Measurements from ENCODE around the gene BAZ2B.
A peak's percentile ranks its signal among the peaks of the same experiment; 100 is the strongest.

Gene BAZ2B

GRCh38 chr2:159614534-159615366 lies 1.6 kb downstream of the BAZ2B start:
- DNase-seq = peak; percentile 73

GRCh38 chr2:159613651-159614285 lies 2.6 kb downstream of the BAZ2B start:
- DNase-seq = peak; percentile 19

GRCh38 chr2:159613091-159613490 lies 3.3 kb downstream of the BAZ2B start:
- DNase-seq = no peak

DNA sequence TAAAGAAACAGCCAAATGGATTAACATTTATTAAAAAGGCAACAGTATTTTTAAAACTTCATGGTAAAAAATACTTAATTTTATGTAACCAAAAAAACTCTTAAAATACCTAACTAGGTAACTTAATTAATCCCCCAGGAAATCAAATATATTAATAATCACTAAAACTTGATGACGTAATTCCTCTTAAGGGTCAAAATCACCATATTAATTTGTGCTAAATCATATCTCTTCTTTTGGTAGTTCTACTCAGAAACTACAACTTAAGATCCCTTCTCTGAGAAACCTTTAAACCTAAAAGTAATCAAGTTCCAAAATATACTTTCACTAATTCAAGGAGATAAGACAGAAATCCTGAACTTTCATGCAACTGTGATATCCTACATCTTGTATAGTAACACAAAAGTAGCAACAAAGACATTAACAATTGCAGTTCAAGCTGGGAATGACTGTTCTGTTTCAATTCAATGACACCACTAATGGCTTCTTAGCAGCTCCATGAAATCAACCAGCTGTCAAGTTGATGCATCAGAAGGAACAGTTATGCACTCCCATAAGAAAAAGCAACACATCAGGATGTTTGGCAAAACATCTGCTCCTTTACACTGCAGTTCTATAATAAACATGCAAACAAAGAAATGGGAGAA lies 4.0 kb downstream of the BAZ2B start:
- peak; percentile 18 for DNase-seq

GRCh38 chr2:159609811-159610549 lies 6.4 kb downstream of the BAZ2B start:
- DNase-seq = no peak

DNA sequence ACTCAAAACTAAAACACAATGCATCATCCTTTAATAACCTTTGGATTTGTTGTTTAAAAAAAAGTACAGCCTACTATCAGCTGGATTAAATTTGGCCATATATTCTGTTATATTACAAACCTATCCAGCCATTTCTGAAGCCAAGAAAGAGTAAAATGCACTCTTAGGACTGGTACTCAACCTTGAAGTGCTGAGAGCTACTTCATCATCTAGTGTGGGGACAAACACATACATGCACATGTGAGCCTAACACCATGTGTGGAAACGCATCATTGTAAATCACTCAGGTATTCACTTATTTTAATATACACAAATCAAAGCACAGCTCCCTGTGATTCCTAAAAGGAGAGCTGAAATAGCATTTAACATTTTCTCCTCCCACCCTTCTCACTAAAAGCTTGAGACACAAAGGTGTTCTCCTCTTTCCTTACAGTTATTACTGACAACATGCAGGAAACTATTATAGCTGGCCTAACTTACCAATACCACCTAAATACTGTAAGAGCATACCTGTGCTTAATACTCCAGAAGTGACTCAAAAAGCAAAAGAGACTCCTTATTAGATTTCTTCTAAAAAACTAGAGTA lies 7.5 kb downstream of the BAZ2B start:
- DNase-seq = no peak

DNA sequence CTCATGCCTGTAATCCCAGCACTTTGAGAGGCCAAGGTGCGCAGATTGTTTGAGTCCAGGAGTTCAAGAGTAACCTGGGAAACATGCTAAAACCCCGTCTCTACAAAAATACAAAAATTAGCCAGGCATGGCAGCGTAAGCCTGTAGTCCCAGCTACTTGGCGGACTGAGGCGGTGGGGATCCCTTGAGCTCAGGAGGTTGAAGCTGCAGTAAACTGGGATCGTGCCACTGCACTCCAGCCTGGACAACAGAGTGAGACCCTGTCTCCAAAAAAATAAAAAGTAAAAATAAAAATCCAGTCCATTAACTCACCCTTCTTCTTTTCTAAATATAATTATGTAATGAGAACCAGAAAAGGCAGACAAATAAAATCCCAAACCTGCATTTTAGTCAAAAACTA lies 8.2 kb downstream of the BAZ2B start:
- no peak for DNase-seq

DNA sequence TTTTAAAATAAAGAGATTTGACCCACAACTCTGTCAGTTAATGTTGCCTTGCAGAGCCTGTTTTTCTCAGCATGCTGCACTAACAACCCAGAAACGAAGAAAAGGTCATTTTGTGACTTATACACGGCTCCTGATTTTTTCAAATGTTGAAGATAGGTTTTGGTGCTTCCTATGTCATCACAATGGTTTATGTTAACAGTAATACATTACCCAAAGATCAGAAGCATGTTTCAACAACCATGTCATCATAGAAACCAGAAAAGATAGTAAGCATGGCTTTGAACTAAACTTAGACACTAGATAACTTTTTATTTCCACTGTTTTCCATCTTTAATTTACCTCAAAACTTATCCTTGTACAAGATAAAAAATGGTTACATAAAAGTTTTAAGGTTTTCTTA lies 10.1 kb downstream of the BAZ2B start:
- no peak for DNase-seq

- no peak for DNase-seq
Observed at GRCh38 chr2:159605441-159606178, 10.7 kb downstream of the BAZ2B start.

DNA sequence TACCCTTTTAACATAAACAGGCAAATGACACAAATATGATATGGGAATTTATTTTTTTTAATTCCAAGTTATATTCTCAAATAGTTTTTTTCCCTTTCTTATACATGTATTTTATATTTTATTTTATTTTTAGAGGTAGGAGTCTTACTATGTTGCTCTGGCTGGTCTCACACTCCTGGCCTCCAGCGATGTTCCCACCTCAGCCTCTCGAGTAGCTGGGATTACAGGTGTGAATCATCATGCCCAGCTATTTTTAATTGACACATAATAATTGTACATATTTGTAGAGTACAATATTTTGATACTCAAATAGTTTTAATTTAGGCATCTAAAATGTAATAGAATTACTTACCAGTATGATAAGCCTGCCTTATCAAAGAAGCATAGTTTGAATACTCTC lies 12.2 kb downstream of the BAZ2B start:
- DNase-seq = no peak

GRCh38 chr2:159600752-159601151 lies 15.6 kb downstream of the BAZ2B start:
- DNase-seq = no peak

DNA sequence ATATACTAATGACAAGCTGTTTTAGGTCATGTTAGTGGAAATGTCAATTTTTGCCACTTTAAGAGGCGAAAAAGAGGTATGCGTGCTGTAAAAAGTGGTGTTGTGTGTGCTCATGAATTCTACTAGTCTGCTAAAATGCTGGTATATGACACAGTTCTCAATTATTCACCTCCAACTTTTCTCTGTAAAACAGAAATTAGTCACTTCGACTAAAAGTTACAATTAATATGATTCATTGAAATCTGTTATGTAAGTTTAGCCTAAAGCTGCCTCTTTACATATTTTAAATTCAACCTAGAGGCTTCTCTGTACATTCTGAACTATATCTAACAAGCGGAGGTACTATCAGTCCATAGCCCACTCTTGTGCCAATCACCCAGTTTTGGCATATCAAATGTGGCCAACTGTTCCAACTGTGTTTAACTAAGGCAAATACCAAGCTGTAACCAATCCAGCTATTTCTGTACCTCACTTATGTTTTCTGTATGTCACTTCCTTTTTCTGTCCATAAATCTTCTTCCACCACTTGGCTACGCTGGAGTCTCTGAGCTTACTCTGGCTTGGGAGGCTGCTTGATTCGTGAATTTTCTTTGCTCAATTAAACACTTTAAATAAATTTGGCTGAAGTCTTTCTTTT lies 20.8 kb downstream of the BAZ2B start:
- DNase-seq = no peak

GRCh38 chr2:159592441-159592840 lies 23.9 kb downstream of the BAZ2B start:
- no peak for DNase-seq

GRCh38 chr2:159591221-159591620 lies 25.1 kb downstream of the BAZ2B start:
- DNase-seq = no peak

GRCh38 chr2:159589286-159589685 lies 27.1 kb downstream of the BAZ2B start:
- DNase-seq = no peak

DNA sequence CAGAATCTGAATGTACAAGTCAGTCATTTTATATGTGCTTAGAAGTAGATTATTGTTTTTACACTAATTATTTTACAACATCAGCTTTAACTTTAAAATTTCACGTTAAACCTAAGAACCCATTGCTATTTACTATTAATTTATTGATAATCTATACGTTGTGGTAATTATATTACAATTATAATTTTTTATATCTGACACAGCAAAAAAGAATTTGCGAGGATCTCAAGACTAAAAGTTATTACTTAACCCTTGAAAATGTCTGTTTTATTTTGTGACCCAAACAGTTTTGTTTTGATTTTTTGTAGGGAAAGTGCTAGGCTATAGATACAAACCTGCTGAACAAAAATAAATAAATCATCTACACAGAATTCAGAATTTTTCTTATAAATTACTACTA lies 30.3 kb downstream of the BAZ2B start:
- DNase-seq = no peak

DNA sequence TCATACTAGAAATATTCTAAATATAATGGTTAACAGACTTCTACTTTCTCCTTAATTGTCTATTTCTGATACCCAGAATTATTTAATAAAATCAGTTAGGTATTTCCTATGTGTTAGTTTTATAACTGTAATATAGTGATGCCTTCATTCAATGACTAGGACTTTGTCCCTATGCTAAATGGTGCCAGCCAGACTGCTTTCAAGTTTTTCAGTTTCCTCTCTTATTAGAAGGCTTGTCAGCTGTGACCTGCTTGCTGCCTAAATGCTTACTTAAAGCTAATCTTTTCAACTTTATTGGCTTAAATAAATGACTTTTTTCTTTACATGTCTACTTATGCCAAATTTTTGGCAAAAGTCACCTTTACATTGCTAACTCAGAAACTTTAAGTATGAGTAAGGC lies 30.7 kb downstream of the BAZ2B start:
- no peak for DNase-seq

DNA sequence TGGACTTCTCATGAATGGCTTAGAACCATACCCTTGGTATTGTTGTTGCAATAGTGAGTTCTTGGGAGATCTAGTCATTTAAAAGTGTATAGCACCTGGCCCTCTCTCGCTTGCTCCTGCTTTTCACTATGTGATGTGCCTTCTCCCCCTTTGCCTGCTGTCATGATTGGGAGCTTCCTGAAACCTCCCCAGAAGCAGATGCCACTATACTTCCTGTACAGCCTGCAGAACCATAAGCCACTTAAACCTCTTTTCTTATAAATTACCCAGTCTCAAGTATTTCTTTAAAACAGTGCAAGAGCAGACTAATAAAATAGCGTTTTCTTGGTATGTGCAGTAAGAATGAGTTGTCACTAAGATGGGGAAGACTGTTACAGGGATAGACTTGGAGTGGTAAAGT lies 31.6 kb downstream of the BAZ2B start:
- no peak for DNase-seq

GRCh38 chr2:159573846-159574606 lies 42.3 kb downstream of the BAZ2B start:
- no peak for DNase-seq

GRCh38 chr2:159573294-159573693 lies 43.1 kb downstream of the BAZ2B start:
- DNase-seq = no peak

DNA sequence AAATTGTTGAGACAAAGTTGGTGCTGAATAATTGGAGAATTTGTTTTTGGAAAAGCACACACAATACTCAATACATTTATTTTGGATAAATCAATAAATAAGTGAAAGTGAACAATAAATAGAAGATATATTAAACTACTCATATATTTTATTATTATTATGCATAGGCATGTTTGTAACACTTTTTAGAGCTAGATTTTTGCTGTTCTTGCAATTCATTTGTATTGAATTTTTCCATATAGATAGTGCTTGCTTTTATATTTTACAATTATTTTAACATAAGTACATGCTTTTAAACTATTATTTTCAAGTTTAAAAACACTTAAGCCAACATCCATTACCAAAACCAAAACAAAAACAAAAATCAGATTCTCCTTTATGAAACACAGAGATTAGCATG lies 43.9 kb downstream of the BAZ2B start:
- DNase-seq = no peak

All from NCI-H510A treated with DMSO at 0.1 percent for 48 hours (cell line).